HEK293 (cell line): ENCODE measurements around the gene C2orf80.

ENCODE experiments used
- TF ChIP-seq, protein P1 (sequence below): fragments of 450-650 bp; formaldehyde crosslinking; IDR thresholded peaks from 2 replicates; pipeline ENCODE4 v1.5.1; 2016; ENCODE audit warnings: missing biosample characterization, missing genetic modification characterization
- TF ChIP-seq, protein P2 (sequence below): fragments of 450-650 bp; formaldehyde crosslinking; IDR thresholded peaks from 2 replicates; pipeline ENCODE4 v1.5.1; 2016; ENCODE audit warnings: missing biosample characterization, missing genetic modification characterization, low read depth

GRCh38 chr2:208134928-208135586, 54.8 kb downstream of the C2orf80 start:
- TF ChIP-seq, protein P1, sequence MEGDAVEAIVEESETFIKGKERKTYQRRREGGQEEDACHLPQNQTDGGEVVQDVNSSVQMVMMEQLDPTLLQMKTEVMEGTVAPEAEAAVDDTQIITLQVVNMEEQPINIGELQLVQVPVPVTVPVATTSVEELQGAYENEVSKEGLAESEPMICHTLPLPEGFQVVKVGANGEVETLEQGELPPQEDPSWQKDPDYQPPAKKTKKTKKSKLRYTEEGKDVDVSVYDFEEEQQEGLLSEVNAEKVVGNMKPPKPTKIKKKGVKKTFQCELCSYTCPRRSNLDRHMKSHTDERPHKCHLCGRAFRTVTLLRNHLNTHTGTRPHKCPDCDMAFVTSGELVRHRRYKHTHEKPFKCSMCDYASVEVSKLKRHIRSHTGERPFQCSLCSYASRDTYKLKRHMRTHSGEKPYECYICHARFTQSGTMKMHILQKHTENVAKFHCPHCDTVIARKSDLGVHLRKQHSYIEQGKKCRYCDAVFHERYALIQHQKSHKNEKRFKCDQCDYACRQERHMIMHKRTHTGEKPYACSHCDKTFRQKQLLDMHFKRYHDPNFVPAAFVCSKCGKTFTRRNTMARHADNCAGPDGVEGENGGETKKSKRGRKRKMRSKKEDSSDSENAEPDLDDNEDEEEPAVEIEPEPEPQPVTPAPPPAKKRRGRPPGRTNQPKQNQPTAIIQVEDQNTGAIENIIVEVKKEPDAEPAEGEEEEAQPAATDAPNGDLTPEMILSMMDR = no peak
- TF ChIP-seq, protein P2, sequence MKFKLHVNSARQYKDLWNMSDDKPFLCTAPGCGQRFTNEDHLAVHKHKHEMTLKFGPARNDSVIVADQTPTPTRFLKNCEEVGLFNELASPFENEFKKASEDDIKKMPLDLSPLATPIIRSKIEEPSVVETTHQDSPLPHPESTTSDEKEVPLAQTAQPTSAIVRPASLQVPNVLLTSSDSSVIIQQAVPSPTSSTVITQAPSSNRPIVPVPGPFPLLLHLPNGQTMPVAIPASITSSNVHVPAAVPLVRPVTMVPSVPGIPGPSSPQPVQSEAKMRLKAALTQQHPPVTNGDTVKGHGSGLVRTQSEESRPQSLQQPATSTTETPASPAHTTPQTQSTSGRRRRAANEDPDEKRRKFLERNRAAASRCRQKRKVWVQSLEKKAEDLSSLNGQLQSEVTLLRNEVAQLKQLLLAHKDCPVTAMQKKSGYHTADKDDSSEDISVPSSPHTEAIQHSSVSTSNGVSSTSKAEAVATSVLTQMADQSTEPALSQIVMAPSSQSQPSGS (tag by site-specific recombination) = no peak
